ENCODE data around the gene VIL1. TPM values are rescaled to one million over a fixed set of nuclear protein-coding genes. Genes with fewer than 3 reads are reported as not detected.

VIL1 gene
- total RNA-seq, 2 experiments from 2014 or later, result 0.73 TPM; not detected in 1

DNA sequence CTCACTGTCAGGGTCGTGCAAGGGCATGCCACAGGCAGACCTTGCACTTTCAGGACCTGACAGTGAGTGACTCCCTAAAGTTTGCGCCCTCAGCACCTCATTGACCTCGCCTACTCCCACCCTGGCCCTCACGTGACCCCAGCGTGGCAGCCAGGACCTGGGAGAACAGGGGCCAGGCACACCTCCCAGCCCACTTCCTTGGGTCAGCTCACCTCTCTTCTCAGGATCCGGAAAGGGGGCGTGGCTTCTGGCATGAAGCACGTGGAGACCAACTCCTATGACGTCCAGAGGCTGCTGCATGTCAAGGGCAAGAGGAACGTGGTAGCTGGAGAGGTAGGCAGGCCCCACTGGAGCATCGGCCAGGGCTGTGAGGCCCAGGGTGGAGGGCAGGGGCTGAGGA lies 8.8 kb downstream of the VIL1 start:
- H3K4me1 Mint-ChIP-seq, result peaks cover 14% of the 10 kb centered on the region
- no peak overlapping the region for H3K4me3 Mint-ChIP-seq
- peaks cover 3% of the 10 kb centered on the region for H3K27me3 Mint-ChIP-seq
- DNase-seq (no peak), ATAC-seq (no peak)
- no peaks in the 10 kb centered on the region for H3K9me3 Mint-ChIP-seq (ENCODE audit: low read depth)
- H3K36me3 Mint-ChIP-seq, result no peaks in the 10 kb centered on the region
- no peak overlapping the region for H3K27ac Mint-ChIP-seq
- CTCF ChIA-PET, result no interaction called here

- DNase-seq, result no peak
- Mint-ChIP-seq H3K4me1 (peaks cover 14% of the 10 kb centered on the region), H3K9me3 (ENCODE audit: low read depth) (no peaks in the 10 kb centered on the region), H3K36me3 (no peaks in the 10 kb centered on the region), H3K4me3 (no peak overlapping the region), H3K27ac (no peak overlapping the region), H3K27me3 (peaks cover 3% of the 10 kb centered on the region)
- CTCF ChIA-PET, result no interaction called here
- no peak for ATAC-seq
Measured at GRCh38 chr2:218428846-218429558, 10.1 kb downstream of the VIL1 start.

DNA sequence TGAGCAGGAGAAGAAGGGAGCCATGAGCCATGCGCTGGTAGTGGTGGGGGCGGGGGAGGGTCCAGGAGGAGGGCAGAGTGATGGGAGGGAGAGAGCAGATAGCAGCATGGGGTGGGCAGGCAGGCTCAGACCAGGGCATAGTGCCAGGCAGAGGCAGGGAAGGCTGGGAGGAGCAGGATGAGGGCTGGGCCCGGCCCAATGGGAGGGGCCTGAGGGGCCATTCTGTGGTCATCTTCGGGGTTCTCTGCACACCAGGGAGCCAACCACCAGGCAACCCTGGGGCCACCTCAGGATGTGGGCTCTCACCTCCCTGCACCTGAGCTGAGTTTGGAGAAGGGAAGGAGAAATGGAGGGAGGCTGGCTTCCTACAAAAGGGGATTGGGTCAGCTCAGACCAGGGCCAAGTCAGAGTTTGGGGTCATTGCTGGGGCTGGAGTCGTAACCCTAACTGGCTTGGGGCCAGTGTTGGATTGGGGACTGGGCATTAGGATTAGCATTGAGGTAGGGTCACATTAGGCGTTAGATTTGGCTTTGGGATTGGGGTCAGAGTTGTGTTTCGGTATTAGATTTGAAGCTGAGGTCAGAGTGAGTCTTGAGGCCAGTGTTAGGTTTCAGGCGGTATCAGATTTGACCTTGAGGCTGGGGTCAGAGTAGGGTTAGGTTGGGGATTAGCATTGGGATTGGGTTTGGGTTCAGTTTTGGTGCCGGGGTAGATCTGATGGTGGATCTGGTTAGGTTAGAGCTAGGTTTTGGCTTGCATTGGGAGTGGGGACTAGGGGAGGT lies 11.2 kb downstream of the VIL1 start:
- H3K27ac Mint-ChIP-seq, result no peak overlapping the region
- H3K27me3 Mint-ChIP-seq, result peaks cover 3% of the 10 kb centered on the region
- DNase-seq (no peak), ATAC-seq (no peak)
- no peaks in the 10 kb centered on the region for H3K9me3 Mint-ChIP-seq (ENCODE audit: low read depth)
- H3K4me3 Mint-ChIP-seq, result no peak overlapping the region
- H3K36me3 Mint-ChIP-seq, result no peaks in the 10 kb centered on the region
- peaks cover 14% of the 10 kb centered on the region for H3K4me1 Mint-ChIP-seq
- CTCF ChIA-PET, result interaction anchor here (1.0 kb wide), 1 partner anchor 99 kb away, joined by 4 read pairs; no protein-coding TSS in a partner anchor

DNA sequence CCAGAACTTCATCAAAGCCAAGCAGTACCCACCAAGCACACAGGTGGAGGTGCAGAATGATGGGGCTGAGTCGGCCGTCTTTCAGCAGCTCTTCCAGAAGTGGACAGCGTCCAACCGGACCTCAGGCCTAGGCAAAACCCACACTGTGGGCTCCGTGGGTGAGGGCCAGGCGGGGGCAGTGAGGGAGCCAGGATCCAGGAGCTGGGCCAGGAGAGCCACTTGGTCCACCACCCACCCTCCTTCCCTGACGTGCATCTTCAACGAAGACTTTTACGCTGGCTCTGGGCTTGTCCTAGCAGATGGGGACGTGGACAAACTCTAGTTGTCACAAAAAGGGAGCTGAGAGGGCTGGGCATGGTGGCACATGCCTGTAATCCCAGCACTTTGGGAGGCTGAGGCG lies 11.8 kb downstream of the VIL1 start:
- ATAC-seq, result no peak
- Mint-ChIP-seq H3K4me1 (peaks cover 14% of the 10 kb centered on the region), H3K4me3 (no peak overlapping the region), H3K9me3 (ENCODE audit: low read depth) (no peaks in the 10 kb centered on the region), H3K36me3 (no peaks in the 10 kb centered on the region), H3K27ac (no peak overlapping the region), H3K27me3 (peaks cover 3% of the 10 kb centered on the region)
- CTCF ChIA-PET, result interaction anchor here (1.0 kb wide), 1 partner anchor 98 kb away, joined by 4 read pairs; no protein-coding TSS in a partner anchor
- no peak for DNase-seq

DNA sequence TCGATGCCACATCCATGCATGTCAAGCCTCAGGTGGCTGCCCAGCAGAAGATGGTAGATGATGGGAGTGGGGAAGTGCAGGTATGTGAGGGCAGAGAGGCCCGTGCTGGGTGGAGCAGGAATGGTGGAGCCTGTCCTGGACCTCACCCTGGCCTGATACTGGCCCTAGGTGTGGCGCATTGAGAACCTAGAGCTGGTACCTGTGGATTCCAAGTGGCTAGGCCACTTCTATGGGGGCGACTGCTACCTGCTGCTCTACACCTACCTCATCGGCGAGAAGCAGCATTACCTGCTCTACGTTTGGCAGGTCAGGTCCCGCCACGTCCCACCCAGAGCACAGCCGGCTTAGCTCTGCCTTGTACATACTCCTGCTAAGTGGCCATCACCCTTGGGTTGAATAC lies 13.0 kb downstream of the VIL1 start:
- Mint-ChIP-seq H3K4me1 (peaks cover 14% of the 10 kb centered on the region), H3K9me3 (ENCODE audit: low read depth) (no peaks in the 10 kb centered on the region), H3K27me3 (peaks cover 3% of the 10 kb centered on the region), H3K4me3 (no peak overlapping the region), H3K36me3 (no peaks in the 10 kb centered on the region), H3K27ac (no peak overlapping the region)
- ATAC-seq (no peak), DNase-seq (no peak)
- CTCF ChIA-PET, result no interaction called here

- Mint-ChIP-seq H3K36me3 (no peaks in the 10 kb centered on the region), H3K27me3 (peaks cover 3% of the 10 kb centered on the region), H3K9me3 (ENCODE audit: low read depth) (no peaks in the 10 kb centered on the region), H3K4me1 (peaks cover 14% of the 10 kb centered on the region), H3K27ac (no peak overlapping the region), H3K4me3 (no peak overlapping the region)
- ATAC-seq (no peak), DNase-seq (no peak)
- CTCF ChIA-PET, result no interaction called here
Measured at GRCh38 chr2:218432676-218433365, 13.9 kb downstream of the VIL1 start.

DNA sequence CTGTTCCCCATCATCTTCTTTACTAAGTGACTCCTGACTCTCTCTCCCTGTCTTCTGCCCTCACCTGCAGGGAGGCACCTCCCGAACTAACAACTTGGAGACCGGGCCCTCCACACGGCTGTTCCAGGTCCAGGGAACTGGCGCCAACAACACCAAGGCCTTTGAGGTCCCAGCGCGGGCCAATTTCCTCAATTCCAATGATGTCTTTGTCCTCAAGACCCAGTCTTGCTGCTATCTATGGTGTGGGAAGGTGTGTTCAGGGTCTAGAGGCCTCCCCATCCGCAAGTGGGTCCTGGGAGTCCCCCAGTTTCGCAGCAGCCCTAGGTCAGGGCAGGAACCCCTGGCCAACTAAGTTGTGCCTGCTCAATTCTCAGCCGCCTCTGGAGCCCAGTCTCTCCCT lies 15.5 kb downstream of the VIL1 start:
- Mint-ChIP-seq H3K4me3 (no peak overlapping the region), H3K4me1 (peaks cover 14% of the 10 kb centered on the region), H3K27me3 (peaks cover 3% of the 10 kb centered on the region), H3K27ac (no peak overlapping the region), H3K36me3 (no peaks in the 10 kb centered on the region), H3K9me3 (ENCODE audit: low read depth) (no peaks in the 10 kb centered on the region)
- ATAC-seq, result no peak
- CTCF ChIA-PET, result no interaction called here
- DNase-seq, result no peak

DNA sequence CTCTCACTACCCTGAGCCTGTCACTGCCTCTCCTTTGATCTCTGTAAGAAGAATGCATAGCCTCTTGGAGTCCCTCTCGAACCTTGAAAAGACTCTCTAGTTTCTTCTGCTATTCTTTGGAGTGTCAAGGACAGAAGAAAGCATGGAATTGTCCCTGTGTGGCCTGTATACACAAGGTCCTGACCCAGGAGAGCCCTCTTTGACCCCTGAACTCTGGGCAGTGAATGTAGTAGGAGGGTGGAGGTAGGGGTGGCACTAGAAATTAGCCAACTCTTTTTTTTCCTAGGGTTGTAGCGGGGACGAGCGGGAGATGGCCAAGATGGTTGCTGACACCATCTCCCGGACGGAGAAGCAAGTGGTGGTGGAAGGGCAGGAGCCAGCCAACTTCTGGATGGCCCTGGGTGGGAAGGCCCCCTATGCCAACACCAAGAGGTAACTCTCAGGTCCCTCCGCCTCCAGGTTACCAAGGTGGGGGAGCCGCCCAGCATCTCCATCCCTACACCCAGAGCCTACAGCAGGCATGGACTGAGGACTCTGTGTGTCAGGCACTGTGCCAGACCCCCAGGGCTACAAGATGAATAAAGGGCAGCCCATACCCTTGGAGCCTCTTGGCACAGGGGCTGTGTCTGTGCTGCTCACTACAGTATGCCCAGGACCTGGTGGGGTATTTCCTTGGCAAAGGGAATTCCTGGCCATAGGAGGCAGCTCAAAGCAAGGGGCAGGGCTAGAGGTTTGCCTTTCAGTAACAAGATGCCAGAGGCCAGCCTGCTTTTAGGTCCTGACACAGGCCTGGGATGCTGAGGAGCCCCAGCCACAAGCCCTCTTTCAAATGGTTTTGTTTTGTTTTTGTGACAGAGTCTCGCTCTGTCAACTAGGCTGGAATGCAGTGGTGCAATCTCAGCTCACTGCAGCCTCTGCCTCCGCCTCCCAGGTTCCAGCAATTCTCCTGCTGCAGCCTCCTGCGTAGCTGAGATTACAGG lies 16.4 kb downstream of the VIL1 start:
- H3K36me3 Mint-ChIP-seq, result no peaks in the 10 kb centered on the region
- H3K4me3 Mint-ChIP-seq, result no peak overlapping the region
- CTCF ChIA-PET, result no interaction called here

GRCh38 chr2:218436992-218437391 lies 18.1 kb downstream of the VIL1 start:
- Mint-ChIP-seq H3K4me1 (peaks cover 5% of the 10 kb centered on the region), H3K36me3 (no peaks in the 10 kb centered on the region), H3K27ac (no peak overlapping the region), H3K4me3 (no peak overlapping the region), H3K9me3 (ENCODE audit: low read depth) (no peaks in the 10 kb centered on the region), H3K27me3 (peaks cover 3% of the 10 kb centered on the region)
- no peak for ATAC-seq
- CTCF ChIA-PET, result interaction anchor here (1.7 kb wide), 1 partner anchor 27 kb away, joined by 4 read pairs; no protein-coding TSS in a partner anchor
- no peak for DNase-seq

More for the DNA sequence above, 16.4 kb downstream of the VIL1 start:
- ATAC-seq, result no peak
- Mint-ChIP-seq H3K27me3 (peaks cover 3% of the 10 kb centered on the region), H3K27ac (no peak overlapping the region), H3K4me1 (peaks cover 7% of the 10 kb centered on the region), H3K9me3 (ENCODE audit: low read depth) (no peaks in the 10 kb centered on the region)
- DNase-seq, result no peak

DNA sequence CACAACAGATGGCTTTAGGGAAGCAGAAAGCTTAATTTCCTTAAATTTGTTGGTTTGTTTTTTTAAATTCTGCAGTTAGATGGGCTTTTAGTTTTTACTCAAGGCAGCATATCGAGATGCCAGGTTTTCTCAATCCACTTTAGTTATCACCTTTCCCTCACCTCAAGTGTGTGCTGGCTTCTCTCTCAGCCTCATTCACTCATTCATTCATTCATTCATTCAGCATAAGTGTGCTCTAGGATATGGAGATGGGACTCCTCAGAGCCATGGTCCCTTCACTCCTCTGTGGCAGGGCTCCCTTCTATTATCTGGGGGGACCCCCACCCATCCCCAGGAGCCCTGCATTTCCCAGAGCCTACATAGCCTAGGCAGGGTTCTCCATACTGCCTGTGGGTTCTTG lies 19.0 kb downstream of the VIL1 start:
- no peaks in the 10 kb centered on the region for H3K9me3 Mint-ChIP-seq (ENCODE audit: low read depth)
- no peak overlapping the region for H3K4me3 Mint-ChIP-seq
- DNase-seq, result no peak
- no peak for ATAC-seq
- H3K27me3 Mint-ChIP-seq, result no peaks in the 10 kb centered on the region
- no peaks in the 10 kb centered on the region for H3K4me1 Mint-ChIP-seq
- CTCF ChIA-PET, result interaction anchor here (1.7 kb wide), 1 partner anchor 27 kb away, joined by 4 read pairs; no protein-coding TSS in a partner anchor
- H3K27ac Mint-ChIP-seq, result no peak overlapping the region
- H3K36me3 Mint-ChIP-seq, result no peaks in the 10 kb centered on the region

DNA sequence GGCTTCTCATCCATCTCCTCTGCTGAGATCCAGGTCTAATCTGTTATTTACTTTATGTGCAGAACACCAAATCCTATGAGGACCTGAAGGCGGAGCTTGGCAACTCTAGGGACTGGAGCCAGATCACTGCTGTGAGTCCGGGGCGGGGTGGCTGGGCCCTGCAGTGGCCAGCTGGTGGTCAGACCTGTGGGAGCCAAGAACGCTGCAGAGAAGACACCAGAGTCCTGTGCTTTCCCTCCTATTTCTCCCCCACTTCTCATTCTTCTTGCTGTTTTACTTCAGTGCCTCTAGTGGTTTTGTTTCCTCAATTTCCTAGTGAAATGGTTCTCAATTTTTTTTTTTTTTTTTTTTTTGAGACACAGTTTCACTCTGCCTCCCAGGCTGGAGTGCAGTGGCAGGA lies 19.7 kb downstream of the VIL1 start:
- no peaks in the 10 kb centered on the region for H3K27me3 Mint-ChIP-seq
- no peaks in the 10 kb centered on the region for H3K36me3 Mint-ChIP-seq
- CTCF ChIA-PET, result interaction anchor here (1.7 kb wide), 1 partner anchor 26 kb away, joined by 4 read pairs; no protein-coding TSS in a partner anchor
- DNase-seq (no peak), ATAC-seq (no peak)
- H3K4me1 Mint-ChIP-seq, result no peaks in the 10 kb centered on the region
- no peak overlapping the region for H3K27ac Mint-ChIP-seq
- H3K9me3 Mint-ChIP-seq (ENCODE audit: low read depth), result no peaks in the 10 kb centered on the region
- no peak overlapping the region for H3K4me3 Mint-ChIP-seq

- no peaks in the 10 kb centered on the region for H3K9me3 Mint-ChIP-seq (ENCODE audit: low read depth)
- no peak for ATAC-seq
- H3K4me1 Mint-ChIP-seq, result peaks cover 4% of the 10 kb centered on the region
- H3K36me3 Mint-ChIP-seq, result peaks cover 12% of the 10 kb centered on the region
- H3K27ac Mint-ChIP-seq, result no peak overlapping the region
- H3K27me3 Mint-ChIP-seq, result no peaks in the 10 kb centered on the region
- CTCF ChIA-PET, result interaction anchor here (0.6 to 0.8 kb wide), 2 partner anchors 18 to 237 kb away, joined by 3 read pairs; no protein-coding TSS in a partner anchor
- no peak overlapping the region for H3K4me3 Mint-ChIP-seq
- no peak for DNase-seq
Measured at GRCh38 chr2:218444692-218445357, 25.9 kb downstream of the VIL1 start.

All from activated CD8-positive, alpha-beta memory T cell treated with anti-CD3 and anti-CD28 coated beads, Interleukin-2, amount 10 ng/mL, durations not matched to agents 7 days and 5 days (primary cell).